ENCODE results near the gene LMBRD1.

- no peak for TF ChIP-seq REST (IDR thresholded peaks at IDR 0.05; ENCODE audit: low read depth)
- TF ChIP-seq EP300 (IDR thresholded peaks at IDR 0.05; ENCODE audit: borderline replicate concordance), result no peak
These were observed 166.0 kb downstream of the LMBRD1 start for GRCh38 chr6:69630767-69631166.

All from Ishikawa (cell line).